Neutrophil (primary cell): ENCODE data around the gene CPM.

Source experiments
- H3K27ac ChIP-seq: fragments of 200-600 bp; sonication (generic); 2 replicates; pipeline ENCODE4 v1.5.1; 2016; ENCODE audit warnings: mild to moderate bottlenecking, moderate library complexity
- H3K27me3 ChIP-seq: fragments of 200-600 bp; sonication (generic); 2 replicates; pipeline ENCODE4 v1.6.0; 2016; ENCODE audit warnings: mild to moderate bottlenecking
- H3K36me3 ChIP-seq: fragments of 200-600 bp; sonication (generic); 2 replicates; pipeline ENCODE4 v1.5.1; 2017
- H3K4me1 ChIP-seq, 2 experiments: fragments of 200-600 bp in 1 of 2; sonication (generic) in 1 of 2; 1 replicate in 1 of 2; 2 replicates in 1 of 2; pipeline versions ENCODE4 v1.5.1 to v1.6.1; 2013 to 2016; ENCODE audit warnings: low read depth in 1 of 2, low read length in 1 of 2, mild to moderate bottlenecking in 1 of 2, moderate library complexity in 1 of 2; ENCODE audit not compliant: control insufficient read depth in 1 of 2, insufficient read depth in 1 of 2
- H3K4me3 ChIP-seq, 2 experiments: fragments of 200-600 bp in 1 of 2; sonication (generic) in 1 of 2; 1 replicate in 1 of 2; 2 replicates in 1 of 2; pipeline ENCODE4 v1.5.1; 2013 to 2016; ENCODE audit warnings: low read depth in 1 of 2, low read length in 1 of 2, mild to moderate bottlenecking in 1 of 2, moderate library complexity in 1 of 2
- H3K9me3 ChIP-seq: fragments of 200-600 bp; sonication (generic); 2 replicates; pipeline ENCODE4 v1.5.1; 2016
- TF ChIP-seq, protein P1 (sequence below): fragments of 200-600 bp; sonication (generic); IDR thresholded peaks from 2 replicates; pipeline ENCODE4 v1.5.1; 2016; ENCODE audit warnings: antibody characterized with exemption

CPM gene

GRCh38 chr12:68856510-68856909 is 76.5 kb downstream of the CPM start:
- TF ChIP-seq, protein P1, sequence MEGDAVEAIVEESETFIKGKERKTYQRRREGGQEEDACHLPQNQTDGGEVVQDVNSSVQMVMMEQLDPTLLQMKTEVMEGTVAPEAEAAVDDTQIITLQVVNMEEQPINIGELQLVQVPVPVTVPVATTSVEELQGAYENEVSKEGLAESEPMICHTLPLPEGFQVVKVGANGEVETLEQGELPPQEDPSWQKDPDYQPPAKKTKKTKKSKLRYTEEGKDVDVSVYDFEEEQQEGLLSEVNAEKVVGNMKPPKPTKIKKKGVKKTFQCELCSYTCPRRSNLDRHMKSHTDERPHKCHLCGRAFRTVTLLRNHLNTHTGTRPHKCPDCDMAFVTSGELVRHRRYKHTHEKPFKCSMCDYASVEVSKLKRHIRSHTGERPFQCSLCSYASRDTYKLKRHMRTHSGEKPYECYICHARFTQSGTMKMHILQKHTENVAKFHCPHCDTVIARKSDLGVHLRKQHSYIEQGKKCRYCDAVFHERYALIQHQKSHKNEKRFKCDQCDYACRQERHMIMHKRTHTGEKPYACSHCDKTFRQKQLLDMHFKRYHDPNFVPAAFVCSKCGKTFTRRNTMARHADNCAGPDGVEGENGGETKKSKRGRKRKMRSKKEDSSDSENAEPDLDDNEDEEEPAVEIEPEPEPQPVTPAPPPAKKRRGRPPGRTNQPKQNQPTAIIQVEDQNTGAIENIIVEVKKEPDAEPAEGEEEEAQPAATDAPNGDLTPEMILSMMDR, result no peak

DNA sequence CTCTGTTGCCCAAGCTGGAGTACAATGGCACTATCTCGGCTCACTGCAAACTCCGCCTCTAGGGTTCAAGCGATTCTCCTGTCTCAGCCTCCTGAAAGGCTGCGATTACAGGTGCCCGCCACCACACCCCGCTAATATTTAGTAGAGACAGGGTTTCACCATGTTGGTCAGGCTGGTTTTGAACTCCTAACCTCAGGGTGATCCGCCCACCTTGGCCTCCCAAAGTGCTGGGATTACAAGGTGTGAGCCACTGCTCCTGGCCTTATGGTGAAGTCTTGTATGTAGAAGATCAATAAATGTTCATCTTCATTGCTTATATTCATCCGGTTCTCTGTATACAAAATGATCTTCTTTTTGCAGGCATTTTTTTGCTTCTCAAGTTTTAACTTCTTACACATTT is 77.2 kb downstream of the CPM start:
- H3K9me3 ChIP-seq, result no peaks in the 10 kb centered on the region
- H3K27ac ChIP-seq, result no peak overlapping the region
- TF ChIP-seq, protein P1, result no peak
- no peaks in the 10 kb centered on the region for H3K4me1 ChIP-seq
- H3K4me3 ChIP-seq, result no peak overlapping the region
- no peaks in the 10 kb centered on the region for H3K27me3 ChIP-seq
- H3K36me3 ChIP-seq, result peaks cover 10% of the 10 kb centered on the region

More at GRCh38 chr12:68856510-68856909, 76.5 kb downstream of the CPM start:
- Histone ChIP-seq H3K36me3 (peaks cover 10% of the 10 kb centered on the region), H3K4me1 (no peaks in the 10 kb centered on the region), H3K27me3 (no peaks in the 10 kb centered on the region), H3K4me3 (no peak overlapping the region), H3K27ac (no peak overlapping the region), H3K9me3 (no peaks in the 10 kb centered on the region)

GRCh38 chr12:68855111-68855510 is 77.9 kb downstream of the CPM start:
- no peaks in the 10 kb centered on the region for H3K4me1 ChIP-seq
- TF ChIP-seq, protein P1, result no peak
- no peak overlapping the region for H3K27ac ChIP-seq
- no peak overlapping the region for H3K4me3 ChIP-seq
- no peaks in the 10 kb centered on the region for H3K27me3 ChIP-seq
- H3K9me3 ChIP-seq, result no peaks in the 10 kb centered on the region
- H3K36me3 ChIP-seq, result peaks cover 10% of the 10 kb centered on the region

GRCh38 chr12:68854554-68854953 is 78.4 kb downstream of the CPM start:
- no peaks in the 10 kb centered on the region for H3K9me3 ChIP-seq
- TF ChIP-seq, protein P1, result no peak
- H3K27me3 ChIP-seq, result no peaks in the 10 kb centered on the region
- no peaks in the 10 kb centered on the region for H3K4me1 ChIP-seq
- H3K36me3 ChIP-seq, result peaks cover 10% of the 10 kb centered on the region
- H3K27ac ChIP-seq, result no peak overlapping the region
- no peak overlapping the region for H3K4me3 ChIP-seq

- Histone ChIP-seq H3K4me1 (no peaks in the 10 kb centered on the region), H3K27ac (no peak overlapping the region), H3K36me3 (peaks cover 10% of the 10 kb centered on the region), H3K4me3 (no peak overlapping the region), H3K9me3 (no peaks in the 10 kb centered on the region), H3K27me3 (no peaks in the 10 kb centered on the region)
- TF ChIP-seq, protein P1, result no peak
Measured at GRCh38 chr12:68854078-68854468, 78.9 kb downstream of the CPM start.
